GM19043 (cell line): Measurements from ENCODE around the gene OR4N2.
"Not testable (repeated sequence)": the region's sequence is repeated elsewhere in the genome, so short reads cannot be mapped to it uniquely, and the experiment has no call there.

ENCODE experiments used
- ATAC-seq: cut with Tn5 transposase; IDR thresholded peaks from one replicate; pipeline ENCODE4 v1.9.1; 2021; ENCODE audit warnings: low read depth; ENCODE audit not compliant: unreplicated experiment

The OR4N2 gene

DNA sequence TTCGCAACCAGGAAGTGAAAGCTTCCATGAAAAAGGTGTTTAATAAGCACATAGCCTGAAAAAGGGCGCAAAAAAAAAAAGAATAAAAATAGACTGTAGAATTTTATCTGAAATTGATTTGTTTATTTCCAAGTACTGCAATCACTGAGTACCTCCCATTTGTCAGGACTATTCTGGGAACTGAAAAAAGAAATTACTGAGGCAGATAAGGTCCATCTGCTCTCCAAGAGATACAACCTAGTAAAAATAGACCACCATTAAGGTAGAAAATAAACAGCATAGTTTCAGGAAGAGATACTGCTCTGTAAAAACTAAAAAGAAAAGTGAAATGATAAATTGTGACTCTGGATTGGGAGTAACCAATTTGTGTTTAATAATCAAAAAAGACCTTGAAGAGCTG lies 24.7 kb downstream of the OR4N2 start:
- no peak for ATAC-seq

- not testable (repeated sequence) for ATAC-seq
These were observed 30.8 kb downstream of the OR4N2 start for GRCh38 chr14:19834203-19834848.

DNA sequence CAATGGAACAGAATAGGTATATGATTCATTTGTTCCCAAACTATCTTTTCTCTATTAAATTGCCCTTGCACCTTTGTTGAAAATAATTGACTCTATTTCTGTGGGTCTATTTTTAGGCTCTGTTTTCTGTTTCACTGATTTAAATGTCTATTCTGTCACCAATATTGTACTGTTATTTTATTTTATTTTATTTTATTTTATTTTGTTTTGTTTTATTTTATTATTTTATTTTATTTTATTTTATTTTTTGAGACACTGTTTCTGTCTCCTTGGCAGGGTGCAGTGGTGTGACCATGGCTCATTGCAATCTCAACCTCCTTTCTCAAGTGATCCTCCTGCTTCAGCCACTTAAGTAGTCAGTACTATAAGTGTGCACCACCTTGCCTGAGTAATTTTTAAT lies 34.9 kb downstream of the OR4N2 start:
- no peak for ATAC-seq

DNA sequence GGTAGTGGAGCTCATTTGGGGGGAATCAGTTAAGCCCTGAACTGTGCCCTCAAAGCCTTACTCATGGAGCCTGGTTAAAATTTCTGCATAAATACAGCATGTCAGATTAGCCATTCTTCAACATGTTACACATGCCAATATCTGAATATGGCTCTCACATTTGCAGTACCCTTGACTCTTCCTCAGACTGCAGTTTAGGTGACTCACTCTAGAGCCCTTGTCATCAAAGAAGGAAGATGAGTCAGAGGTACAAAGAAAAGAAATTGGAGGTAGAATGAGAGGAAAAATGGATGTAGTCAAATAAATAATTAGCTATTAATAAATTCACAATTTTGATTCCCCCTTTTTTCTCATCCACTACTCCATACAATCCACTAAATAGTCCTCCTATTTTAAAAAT lies 47.8 kb downstream of the OR4N2 start:
- no peak for ATAC-seq

GRCh38 chr14:19866061-19866669 lies 62.6 kb downstream of the OR4N2 start:
- ATAC-seq: not testable (repeated sequence)

DNA sequence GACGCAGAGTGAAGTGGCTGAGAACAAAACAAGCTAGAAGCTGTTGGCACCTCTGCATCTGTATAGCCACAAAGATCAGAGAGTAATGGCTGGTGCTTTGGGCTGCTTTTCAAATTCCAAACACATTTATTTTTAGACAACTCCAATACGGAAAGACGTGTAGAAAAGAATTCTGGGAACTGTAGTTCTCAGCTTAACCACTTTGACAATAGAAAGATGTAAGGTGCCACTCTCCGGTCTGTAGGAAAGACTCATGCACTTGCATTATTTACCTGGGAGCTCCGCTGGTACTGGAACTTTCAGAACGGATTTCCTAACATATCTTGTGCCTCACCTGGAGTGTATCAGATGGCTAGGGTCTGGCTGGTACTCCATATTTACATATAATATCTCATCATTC lies 69.6 kb downstream of the OR4N2 start:
- ATAC-seq: no peak

GRCh38 chr14:19874842-19875241 lies 71.3 kb downstream of the OR4N2 start, which contains the start of gene OR4K2:
OR4K2 (plus strand) TSS chr14:19875142; CDS start chr14:19876268, 1,126 bp downstream.
- no peak for ATAC-seq

DNA sequence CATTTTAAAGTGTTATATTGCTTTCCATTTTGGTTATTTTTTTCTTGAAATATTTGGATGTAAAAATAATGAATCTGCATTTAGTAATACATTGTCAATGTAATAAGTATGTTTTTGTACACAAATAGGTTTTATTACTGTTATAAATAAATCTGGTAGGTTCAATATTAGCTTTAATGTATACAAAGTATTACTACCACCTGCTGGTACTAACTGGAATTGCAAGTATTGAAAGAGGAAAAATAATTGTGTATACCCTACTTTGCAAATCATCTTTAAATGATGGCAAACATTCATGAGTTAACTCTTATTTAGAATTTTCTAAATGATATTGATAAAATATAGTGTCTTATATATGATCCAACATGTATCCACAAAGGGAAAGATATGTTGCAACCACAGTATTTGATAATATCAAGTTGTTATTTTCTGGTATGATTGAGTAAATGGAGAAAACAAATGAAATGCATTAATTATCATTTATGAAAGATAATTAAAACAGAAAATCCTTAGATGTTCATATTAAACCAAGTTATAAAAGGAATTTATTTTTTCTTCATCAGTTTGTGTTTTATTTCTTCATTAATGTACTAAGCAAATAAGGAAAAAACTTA lies 74.6 kb downstream of the OR4N2 start:
- ATAC-seq: no peak
